C4-2B (cell line): Measurements from ENCODE around the gene SPEM1.

ENCODE experiments used
- H3K27ac ChIP-seq: fragments of 450-650 bp; 2 replicates; pipeline ENCODE4 v1.5.1; 2017
- ZFX ChIP-seq: fragments of 450-650 bp; IDR thresholded peaks from 2 replicates; pipeline ENCODE4 v1.6.1; 2017
- TF ChIP-seq, protein P1 (sequence below): fragments of 450-650 bp; conservative IDR thresholded peaks from 2 replicates; pipeline ENCODE4 v1.5.1; 2017; ENCODE audit warnings: mild to moderate bottlenecking

SPEM1 gene

DNA sequence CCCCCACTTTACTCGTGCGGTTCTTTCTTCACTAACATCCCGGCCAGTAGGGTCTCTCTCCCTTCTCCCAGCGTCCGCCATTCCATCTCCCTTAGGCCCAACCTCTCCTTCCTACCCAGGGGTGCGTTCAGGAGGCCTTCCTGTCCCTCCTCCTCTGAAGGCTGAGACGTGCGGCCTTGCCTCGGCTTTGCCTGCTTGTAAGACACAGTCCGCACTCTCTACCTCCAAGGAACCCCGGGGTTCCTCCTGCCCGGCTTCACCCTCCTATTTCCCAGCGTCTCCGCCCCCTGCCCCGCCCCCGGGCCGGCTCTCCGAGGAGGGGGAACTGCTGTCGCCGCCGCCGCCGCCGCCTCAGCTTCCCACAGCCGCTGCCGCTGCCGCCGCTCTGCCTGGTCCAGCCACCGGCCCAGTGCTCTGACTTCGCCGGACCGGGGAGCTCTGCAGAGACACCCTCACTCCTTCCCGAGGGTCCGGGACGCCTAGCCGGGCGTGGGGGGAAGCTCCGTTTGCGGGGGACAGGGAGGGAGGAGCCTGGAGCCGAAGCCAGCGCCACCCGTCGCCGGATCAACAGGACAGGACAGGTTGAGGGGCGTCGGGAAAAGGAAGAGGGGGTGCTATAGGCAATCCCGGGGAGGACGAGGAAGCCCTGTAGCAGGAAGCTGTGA lies 18.0 kb downstream of the SPEM1 start:
- TF ChIP-seq ZFX: no peak
- TF ChIP-seq, protein P1, sequence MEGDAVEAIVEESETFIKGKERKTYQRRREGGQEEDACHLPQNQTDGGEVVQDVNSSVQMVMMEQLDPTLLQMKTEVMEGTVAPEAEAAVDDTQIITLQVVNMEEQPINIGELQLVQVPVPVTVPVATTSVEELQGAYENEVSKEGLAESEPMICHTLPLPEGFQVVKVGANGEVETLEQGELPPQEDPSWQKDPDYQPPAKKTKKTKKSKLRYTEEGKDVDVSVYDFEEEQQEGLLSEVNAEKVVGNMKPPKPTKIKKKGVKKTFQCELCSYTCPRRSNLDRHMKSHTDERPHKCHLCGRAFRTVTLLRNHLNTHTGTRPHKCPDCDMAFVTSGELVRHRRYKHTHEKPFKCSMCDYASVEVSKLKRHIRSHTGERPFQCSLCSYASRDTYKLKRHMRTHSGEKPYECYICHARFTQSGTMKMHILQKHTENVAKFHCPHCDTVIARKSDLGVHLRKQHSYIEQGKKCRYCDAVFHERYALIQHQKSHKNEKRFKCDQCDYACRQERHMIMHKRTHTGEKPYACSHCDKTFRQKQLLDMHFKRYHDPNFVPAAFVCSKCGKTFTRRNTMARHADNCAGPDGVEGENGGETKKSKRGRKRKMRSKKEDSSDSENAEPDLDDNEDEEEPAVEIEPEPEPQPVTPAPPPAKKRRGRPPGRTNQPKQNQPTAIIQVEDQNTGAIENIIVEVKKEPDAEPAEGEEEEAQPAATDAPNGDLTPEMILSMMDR: no peak
- H3K27ac ChIP-seq: no peak overlapping the region

DNA sequence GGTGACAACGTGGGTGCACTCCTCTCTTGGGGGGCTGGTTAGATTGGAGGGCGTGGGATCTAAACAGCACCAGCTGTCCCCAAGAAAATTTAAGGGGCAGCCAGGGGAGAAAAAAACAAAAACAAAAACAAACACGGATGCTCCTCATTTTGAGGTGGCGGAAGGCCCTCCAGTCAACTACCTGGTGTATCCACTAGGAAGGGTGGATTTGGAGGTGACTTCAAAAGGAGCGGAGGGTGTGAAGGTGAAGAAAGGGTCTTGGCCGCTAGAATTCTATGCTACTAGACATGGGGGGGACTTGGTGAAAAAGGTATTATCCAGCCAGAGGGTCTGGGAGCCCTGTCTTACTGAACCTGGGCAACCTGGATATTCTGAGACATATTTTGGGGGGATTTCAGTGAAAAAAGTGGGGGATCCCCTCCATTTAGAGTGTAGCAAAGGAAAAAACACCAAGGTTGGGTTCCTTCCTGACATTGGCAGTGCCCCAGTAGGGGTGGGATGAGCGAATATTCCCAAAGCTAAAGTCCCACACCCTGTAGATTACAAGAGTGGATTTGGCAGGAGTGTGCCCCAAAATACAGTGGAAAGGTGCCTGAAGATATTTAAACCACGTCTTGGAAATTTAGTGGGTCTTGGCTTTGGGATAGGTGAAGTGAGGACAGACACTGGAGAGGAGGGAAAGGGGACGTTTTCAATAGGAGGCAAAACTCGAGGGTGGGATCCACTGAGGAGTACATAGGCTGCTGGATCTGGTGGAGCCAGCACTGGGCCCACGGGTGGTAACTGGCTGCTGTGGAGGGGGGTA lies 18.7 kb downstream of the SPEM1 start:
- H3K27ac ChIP-seq: no peak overlapping the region
- TF ChIP-seq ZFX: no peak
- TF ChIP-seq, protein P1: no peak

DNA sequence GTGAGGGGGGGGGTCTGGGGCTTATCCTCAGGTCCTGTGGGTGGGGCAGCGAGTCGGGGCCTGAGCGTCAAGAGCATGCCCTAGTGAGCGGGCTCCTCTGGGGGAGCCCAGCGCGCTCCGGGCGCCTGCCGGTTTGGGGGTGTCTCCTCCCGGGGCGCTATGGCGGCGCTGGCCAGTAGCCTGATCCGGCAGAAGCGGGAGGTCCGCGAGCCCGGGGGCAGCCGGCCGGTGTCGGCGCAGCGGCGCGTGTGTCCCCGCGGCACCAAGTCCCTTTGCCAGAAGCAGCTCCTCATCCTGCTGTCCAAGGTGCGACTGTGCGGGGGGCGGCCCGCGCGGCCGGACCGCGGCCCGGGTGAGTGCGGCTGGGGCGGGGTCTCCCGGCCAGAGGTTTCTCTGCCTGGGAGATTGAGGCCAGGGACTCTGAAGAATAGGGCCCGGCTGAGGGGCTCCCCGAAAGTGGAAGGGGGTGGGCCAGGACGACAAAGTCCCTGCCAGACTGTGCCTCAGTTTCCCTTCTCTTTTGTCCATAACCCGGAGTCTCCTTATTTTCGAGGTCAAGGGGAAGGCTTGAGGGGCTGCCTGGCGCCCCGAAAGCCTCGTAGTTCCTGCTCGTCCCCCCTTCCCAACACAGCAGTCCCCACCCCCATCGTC lies 19.5 kb downstream of the SPEM1 start, which contains the start of gene FGF11:
FGF11 (plus strand) TSS at position 51 of the 651 bp plus-strand sequence; CDS start at position 160, 109 bp downstream.
- no peak within 1 kb of the TSS for H3K27ac ChIP-seq
- TF ChIP-seq, protein P1: no peak
- TF ChIP-seq ZFX: no peak

DNA sequence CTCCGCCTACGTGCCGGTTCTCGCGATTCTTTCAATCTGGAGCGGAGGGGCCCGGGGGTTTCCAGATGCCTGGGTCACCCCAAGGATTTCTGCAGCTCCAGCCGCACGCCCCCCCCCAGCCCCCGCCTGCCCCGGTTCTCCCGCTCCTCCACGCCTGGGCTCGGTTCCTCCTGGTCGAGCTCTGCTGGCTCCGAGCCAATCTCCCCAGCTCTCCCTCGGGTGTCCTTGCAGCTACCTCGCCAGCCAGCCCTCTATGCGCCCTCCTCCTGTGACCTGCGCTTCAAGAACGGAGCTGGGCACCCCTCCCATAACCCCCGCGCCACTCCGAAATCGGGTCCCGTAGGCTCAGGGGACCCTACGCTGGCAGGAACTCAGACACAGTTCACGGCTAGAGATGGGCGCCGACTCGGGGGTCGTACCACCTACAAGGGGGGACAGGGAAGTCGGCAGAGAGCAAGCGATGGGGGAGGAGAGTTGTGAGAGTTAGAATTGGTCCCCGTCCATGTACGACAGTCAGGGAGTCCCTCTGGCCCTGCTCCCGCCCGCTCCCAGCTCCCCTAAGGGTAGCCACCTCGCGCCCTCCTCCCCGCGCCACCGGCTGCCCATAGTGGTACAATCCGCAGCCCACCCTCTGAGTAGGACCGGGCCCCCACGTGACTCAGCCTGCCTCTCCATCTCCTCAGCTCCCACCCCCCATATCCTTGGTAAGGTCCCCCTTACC lies 20.1 kb downstream of the SPEM1 start:
- TF ChIP-seq, protein P1: no peak
- TF ChIP-seq ZFX: no peak
- H3K27ac ChIP-seq: no peak overlapping the region

- TF ChIP-seq, protein P1: no peak
- TF ChIP-seq ZFX: no peak
- H3K27ac ChIP-seq: no peak overlapping the region
These were observed 20.7 kb downstream of the SPEM1 start for GRCh38 chr17:7440834-7441195.

GRCh38 chr17:7441266-7441665 lies 21.1 kb downstream of the SPEM1 start:
- TF ChIP-seq, protein P1: no peak
- no peak for TF ChIP-seq ZFX

More at GRCh38 chr17:7441266-7441665, 21.1 kb downstream of the SPEM1 start:
- no peak overlapping the region for H3K27ac ChIP-seq
